ENCODE measurements around the gene DDX10.

GRCh38 chr11:108967571-108967970, 302.7 kb downstream of the DDX10 start:
- TF ChIP-seq POLR3A (IDR thresholded peaks at IDR 0.05; ENCODE audit: borderline replicate concordance, extremely low read depth, insufficient read depth, insufficient read length) (no peak), ZNF41 (CRISPR knock-in tag; conservative IDR thresholded peaks at IDR 0.05) (no peak), CHD4 (IDR thresholded peaks at IDR 0.05; ENCODE audit: insufficient read depth, insufficient replicate concordance, low read depth, low read length, poor library complexity, severe bottlenecking) (no peak), GTF2E2 (tag; IDR thresholded peaks at IDR 0.05) (no peak), ZEB2 (IDR thresholded peaks at IDR 0.05) (no peak), NFATC3 (IDR thresholded peaks at IDR 0.05) (no peak), NFE2L1 (tag; IDR thresholded peaks at IDR 0.05; ENCODE audit: borderline replicate concordance, low read depth) (no peak), ZNF436 (CRISPR knock-in tag; IDR thresholded peaks at IDR 0.05) (no peak)
- TF ChIP-seq, protein P1, sequence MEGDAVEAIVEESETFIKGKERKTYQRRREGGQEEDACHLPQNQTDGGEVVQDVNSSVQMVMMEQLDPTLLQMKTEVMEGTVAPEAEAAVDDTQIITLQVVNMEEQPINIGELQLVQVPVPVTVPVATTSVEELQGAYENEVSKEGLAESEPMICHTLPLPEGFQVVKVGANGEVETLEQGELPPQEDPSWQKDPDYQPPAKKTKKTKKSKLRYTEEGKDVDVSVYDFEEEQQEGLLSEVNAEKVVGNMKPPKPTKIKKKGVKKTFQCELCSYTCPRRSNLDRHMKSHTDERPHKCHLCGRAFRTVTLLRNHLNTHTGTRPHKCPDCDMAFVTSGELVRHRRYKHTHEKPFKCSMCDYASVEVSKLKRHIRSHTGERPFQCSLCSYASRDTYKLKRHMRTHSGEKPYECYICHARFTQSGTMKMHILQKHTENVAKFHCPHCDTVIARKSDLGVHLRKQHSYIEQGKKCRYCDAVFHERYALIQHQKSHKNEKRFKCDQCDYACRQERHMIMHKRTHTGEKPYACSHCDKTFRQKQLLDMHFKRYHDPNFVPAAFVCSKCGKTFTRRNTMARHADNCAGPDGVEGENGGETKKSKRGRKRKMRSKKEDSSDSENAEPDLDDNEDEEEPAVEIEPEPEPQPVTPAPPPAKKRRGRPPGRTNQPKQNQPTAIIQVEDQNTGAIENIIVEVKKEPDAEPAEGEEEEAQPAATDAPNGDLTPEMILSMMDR (IDR thresholded peaks at IDR 0.05 in 2 of 3, conservative IDR thresholded peaks at IDR 0.05 in 1 of 3; ENCODE audit: insufficient read depth in 2 of 3, low read depth in 1 of 3, low read length in 3 of 3) = no peak
